UCSD-AML1 (cell line): Measurements from ENCODE around the gene SLC12A1.

ENCODE experiments used
- DNase-seq: peaks from one replicate; lab custom pipeline; 2025; ENCODE audit not compliant: unreplicated experiment; lab: John Stamatoyannopoulos, UW

SLC12A1 gene

GRCh38 chr15:48345516-48345915 is 139.4 kb downstream of the SLC12A1 start:
- DNase-seq: no peak

DNA sequence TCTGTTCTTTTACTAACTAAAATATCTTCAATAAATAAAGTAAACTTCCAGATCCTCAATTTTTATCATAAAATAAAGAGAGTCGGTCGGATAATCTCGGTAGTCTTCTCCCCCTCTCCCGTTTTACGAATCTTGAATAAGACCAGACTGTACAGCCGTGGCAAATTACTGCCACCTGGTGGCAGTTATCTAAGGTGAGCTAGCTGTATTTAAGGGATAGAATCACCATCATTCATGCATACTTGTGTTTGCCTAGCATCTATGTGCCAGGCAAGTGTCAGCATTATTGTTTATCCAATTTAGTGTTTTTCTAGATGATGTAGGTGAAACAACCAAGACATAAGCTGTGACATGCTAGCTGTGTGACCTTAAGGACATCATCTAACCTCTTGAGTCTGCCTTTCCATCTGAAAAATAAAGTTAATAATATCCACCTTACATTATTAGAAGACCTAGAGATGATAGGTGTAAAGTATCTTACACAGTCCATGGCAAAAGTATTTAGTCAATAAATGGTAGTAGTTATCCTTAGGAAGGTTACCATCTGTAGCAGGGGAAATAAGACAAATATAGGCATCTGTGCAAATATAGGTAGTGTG is 146.5 kb downstream of the SLC12A1 start:
- peak; percentile 21 for DNase-seq
